Measurements from ENCODE around the gene HPS1.

DNA sequence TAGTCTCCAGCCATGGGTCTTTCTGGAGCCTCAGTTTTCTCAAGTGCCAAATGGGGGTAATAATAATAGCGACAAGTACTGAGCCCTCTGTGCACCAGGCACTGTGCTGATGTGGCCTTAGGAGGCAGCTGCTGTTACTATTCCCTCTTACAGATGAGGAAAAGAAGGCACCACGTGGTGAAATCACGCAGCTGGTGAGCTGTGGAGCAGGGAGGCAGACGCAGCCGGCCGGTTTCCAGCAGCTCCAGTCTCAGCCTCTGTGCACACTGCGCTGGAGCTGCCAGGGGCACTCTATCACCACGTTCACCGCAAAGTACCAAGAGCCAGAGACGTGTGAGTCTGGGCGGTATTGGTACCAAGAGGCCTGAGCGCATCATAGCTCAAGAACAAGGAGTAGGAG is 41.3 kb downstream of the HPS1 start:
- TF ChIP-seq, protein P1, sequence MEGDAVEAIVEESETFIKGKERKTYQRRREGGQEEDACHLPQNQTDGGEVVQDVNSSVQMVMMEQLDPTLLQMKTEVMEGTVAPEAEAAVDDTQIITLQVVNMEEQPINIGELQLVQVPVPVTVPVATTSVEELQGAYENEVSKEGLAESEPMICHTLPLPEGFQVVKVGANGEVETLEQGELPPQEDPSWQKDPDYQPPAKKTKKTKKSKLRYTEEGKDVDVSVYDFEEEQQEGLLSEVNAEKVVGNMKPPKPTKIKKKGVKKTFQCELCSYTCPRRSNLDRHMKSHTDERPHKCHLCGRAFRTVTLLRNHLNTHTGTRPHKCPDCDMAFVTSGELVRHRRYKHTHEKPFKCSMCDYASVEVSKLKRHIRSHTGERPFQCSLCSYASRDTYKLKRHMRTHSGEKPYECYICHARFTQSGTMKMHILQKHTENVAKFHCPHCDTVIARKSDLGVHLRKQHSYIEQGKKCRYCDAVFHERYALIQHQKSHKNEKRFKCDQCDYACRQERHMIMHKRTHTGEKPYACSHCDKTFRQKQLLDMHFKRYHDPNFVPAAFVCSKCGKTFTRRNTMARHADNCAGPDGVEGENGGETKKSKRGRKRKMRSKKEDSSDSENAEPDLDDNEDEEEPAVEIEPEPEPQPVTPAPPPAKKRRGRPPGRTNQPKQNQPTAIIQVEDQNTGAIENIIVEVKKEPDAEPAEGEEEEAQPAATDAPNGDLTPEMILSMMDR (IDR thresholded peaks at IDR 0.05) = no peak
- TF ChIP-seq, protein P2, sequence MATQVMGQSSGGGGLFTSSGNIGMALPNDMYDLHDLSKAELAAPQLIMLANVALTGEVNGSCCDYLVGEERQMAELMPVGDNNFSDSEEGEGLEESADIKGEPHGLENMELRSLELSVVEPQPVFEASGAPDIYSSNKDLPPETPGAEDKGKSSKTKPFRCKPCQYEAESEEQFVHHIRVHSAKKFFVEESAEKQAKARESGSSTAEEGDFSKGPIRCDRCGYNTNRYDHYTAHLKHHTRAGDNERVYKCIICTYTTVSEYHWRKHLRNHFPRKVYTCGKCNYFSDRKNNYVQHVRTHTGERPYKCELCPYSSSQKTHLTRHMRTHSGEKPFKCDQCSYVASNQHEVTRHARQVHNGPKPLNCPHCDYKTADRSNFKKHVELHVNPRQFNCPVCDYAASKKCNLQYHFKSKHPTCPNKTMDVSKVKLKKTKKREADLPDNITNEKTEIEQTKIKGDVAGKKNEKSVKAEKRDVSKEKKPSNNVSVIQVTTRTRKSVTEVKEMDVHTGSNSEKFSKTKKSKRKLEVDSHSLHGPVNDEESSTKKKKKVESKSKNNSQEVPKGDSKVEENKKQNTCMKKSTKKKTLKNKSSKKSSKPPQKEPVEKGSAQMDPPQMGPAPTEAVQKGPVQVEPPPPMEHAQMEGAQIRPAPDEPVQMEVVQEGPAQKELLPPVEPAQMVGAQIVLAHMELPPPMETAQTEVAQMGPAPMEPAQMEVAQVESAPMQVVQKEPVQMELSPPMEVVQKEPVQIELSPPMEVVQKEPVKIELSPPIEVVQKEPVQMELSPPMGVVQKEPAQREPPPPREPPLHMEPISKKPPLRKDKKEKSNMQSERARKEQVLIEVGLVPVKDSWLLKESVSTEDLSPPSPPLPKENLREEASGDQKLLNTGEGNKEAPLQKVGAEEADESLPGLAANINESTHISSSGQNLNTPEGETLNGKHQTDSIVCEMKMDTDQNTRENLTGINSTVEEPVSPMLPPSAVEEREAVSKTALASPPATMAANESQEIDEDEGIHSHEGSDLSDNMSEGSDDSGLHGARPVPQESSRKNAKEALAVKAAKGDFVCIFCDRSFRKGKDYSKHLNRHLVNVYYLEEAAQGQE (IDR thresholded peaks at IDR 0.05; ENCODE audit: insufficient read depth in 1 of 2, low read depth in 2 of 2, low read length in 1 of 2) = no peak
- TF ChIP-seq SIN3A (IDR thresholded peaks at IDR 0.05; ENCODE audit: borderline replicate concordance, insufficient read depth, low read depth, low read length) = no peak
- TF ChIP-seq TCF7L2 (IDR thresholded peaks at IDR 0.05; ENCODE audit: low read depth, low read length) = no peak
- TF ChIP-seq POLR2AphosphoS5 (IDR thresholded peaks at IDR 0.05; ENCODE audit: low read depth, low read length) = no peak

Data from Panc1 (cell line).